Medulla oblongata (tissue), 1 donor: Measurements from ENCODE around the gene COL4A6.
"Not testable (repeated sequence)": the region's sequence is repeated elsewhere in the genome, so short reads cannot be mapped to it uniquely, and the experiment has no call there.

Source experiments
- DNase-seq: peaks from one replicate; pipeline ENCODE4 v3.0.0-alpha.2; 2015; ENCODE audit errors: extremely low spot score

Gene COL4A6

GRCh38 chrX:108399418-108400165 lies 38.6 kb downstream of the COL4A6 start:
- peak; percentile 1 for DNase-seq

- no peak for DNase-seq
Observed at GRCh38 chrX:108397627-108398391, 40.4 kb downstream of the COL4A6 start.

- DNase-seq = no peak
Observed at GRCh38 chrX:108396986-108397385, 41.2 kb downstream of the COL4A6 start.

- no peak for DNase-seq
Observed at GRCh38 chrX:108396188-108396891, 41.9 kb downstream of the COL4A6 start.

- not testable (repeated sequence) for DNase-seq
Observed at GRCh38 chrX:108390976-108391717, 47.1 kb downstream of the COL4A6 start.

GRCh38 chrX:108384783-108385182 lies 53.4 kb downstream of the COL4A6 start:
- DNase-seq = no peak

GRCh38 chrX:108380222-108380621 lies 58.0 kb downstream of the COL4A6 start:
- DNase-seq = no peak

- not testable (repeated sequence) for DNase-seq
Observed at GRCh38 chrX:108376821-108377220, 61.4 kb downstream of the COL4A6 start.

GRCh38 chrX:108375591-108375990 lies 62.6 kb downstream of the COL4A6 start:
- DNase-seq = not testable (repeated sequence)

- no peak for DNase-seq
Observed at GRCh38 chrX:108366644-108367406, 71.4 kb downstream of the COL4A6 start.

GRCh38 chrX:108362026-108362425 lies 76.2 kb downstream of the COL4A6 start:
- no peak for DNase-seq

GRCh38 chrX:108361316-108361715 lies 76.9 kb downstream of the COL4A6 start:
- no peak for DNase-seq

- no peak for DNase-seq
Observed at GRCh38 chrX:108359806-108360602, 78.2 kb downstream of the COL4A6 start.

- DNase-seq = no peak
Observed at GRCh38 chrX:108353452-108353851, 84.8 kb downstream of the COL4A6 start.

- no peak for DNase-seq
Observed at GRCh38 chrX:108349210-108349609, 89.0 kb downstream of the COL4A6 start.

- no peak for DNase-seq
Observed at GRCh38 chrX:108348525-108348924, 89.7 kb downstream of the COL4A6 start.

- DNase-seq = no peak
Observed at GRCh38 chrX:108347800-108348199, 90.4 kb downstream of the COL4A6 start.

GRCh38 chrX:108344216-108344615 lies 94.0 kb downstream of the COL4A6 start:
- DNase-seq = peak; percentile 2

GRCh38 chrX:108341947-108342346 lies 96.3 kb downstream of the COL4A6 start:
- DNase-seq = no peak

GRCh38 chrX:108332281-108332680 lies 105.9 kb downstream of the COL4A6 start:
- DNase-seq = no peak
